GM12873 (cell line): ENCODE results near the gene PHF3.

Experiments
- TF ChIP-seq, protein P1 (sequence below): IDR thresholded peaks from 2 replicates; pipeline ENCODE4 v1.5.1; 2012; ENCODE audit warnings: low read depth, mild to moderate bottlenecking, moderate library complexity, low read length, control low read depth; ENCODE audit not compliant: insufficient read depth; ENCODE audit errors: missing control alignments

PHF3 gene

DNA sequence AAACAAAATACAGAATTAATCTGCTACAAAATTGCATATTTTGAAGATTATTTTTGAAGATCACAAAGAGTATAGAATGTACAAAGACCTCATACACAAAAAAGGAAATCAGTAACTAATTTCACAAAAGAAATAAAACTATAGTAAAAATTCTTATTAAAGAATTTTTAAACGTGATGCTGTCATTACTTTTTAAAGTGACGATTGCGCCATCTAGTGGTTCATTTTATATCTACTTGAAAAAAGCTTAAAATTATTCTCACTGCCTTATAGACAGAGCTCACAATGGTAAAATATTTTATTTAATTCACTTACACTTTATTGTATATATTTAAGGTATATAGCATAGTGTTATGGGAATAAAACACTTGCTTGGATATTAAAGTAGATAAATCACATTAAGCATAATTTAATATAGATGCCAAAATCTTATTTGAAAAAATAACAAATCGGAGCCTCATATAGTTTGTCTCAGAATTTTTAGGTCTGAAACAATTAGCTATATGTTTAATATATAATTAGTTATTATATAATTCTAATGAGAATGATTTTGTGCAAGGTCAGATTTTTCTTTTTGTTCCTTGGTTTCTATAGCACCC is 128.8 kb downstream of the PHF3 start:
- TF ChIP-seq, protein P1, sequence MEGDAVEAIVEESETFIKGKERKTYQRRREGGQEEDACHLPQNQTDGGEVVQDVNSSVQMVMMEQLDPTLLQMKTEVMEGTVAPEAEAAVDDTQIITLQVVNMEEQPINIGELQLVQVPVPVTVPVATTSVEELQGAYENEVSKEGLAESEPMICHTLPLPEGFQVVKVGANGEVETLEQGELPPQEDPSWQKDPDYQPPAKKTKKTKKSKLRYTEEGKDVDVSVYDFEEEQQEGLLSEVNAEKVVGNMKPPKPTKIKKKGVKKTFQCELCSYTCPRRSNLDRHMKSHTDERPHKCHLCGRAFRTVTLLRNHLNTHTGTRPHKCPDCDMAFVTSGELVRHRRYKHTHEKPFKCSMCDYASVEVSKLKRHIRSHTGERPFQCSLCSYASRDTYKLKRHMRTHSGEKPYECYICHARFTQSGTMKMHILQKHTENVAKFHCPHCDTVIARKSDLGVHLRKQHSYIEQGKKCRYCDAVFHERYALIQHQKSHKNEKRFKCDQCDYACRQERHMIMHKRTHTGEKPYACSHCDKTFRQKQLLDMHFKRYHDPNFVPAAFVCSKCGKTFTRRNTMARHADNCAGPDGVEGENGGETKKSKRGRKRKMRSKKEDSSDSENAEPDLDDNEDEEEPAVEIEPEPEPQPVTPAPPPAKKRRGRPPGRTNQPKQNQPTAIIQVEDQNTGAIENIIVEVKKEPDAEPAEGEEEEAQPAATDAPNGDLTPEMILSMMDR = peak; percentile 22
